Immature natural killer cell (primary cell): Measurements from ENCODE around the gene FXYD3. TPM values are rescaled to one million over a fixed set of nuclear protein-coding genes. Genes with fewer than 3 reads are reported as not detected.

Source experiments
- DNase-seq, 3 donors: peaks; one replicate each; pipeline ENCODE4 v3.0.0; 2022; ENCODE audit warnings: mixed read lengths in 1 of 3
- H3K27ac Mint-ChIP-seq, 6 donors: one replicate each; pipeline ENCODE4 v1.8.0; 2020; ENCODE audit warnings: mixed read lengths in 6 of 6, mild to moderate bottlenecking in 5 of 6, inconsistent platforms in 4 of 6, moderate library complexity in 3 of 6
- H3K27me3 Mint-ChIP-seq, 3 donors: one replicate each; pipeline ENCODE4 v1.8.0; 2020 to 2021; ENCODE audit warnings: low read depth in 3 of 3, mild to moderate bottlenecking in 3 of 3, mixed read lengths in 3 of 3, moderate library complexity in 3 of 3, inconsistent platforms in 1 of 3
- H3K36me3 Mint-ChIP-seq, 3 donors: one replicate each; pipeline ENCODE4 v1.8.0; 2020; ENCODE audit warnings: mixed read lengths in 3 of 3, inconsistent platforms in 2 of 3, mild to moderate bottlenecking in 2 of 3
- H3K4me1 Mint-ChIP-seq, 2 donors: one replicate each; pipeline ENCODE4 v1.8.0; 2020; ENCODE audit warnings: inconsistent platforms in 2 of 2, mild to moderate bottlenecking in 2 of 2, mixed read lengths in 2 of 2, moderate library complexity in 1 of 2
- H3K4me3 Mint-ChIP-seq, 5 donors: one replicate each; pipeline ENCODE4 v1.8.0; 2020; ENCODE audit warnings: mild to moderate bottlenecking in 5 of 5, mixed read lengths in 5 of 5, inconsistent platforms in 3 of 5, moderate library complexity in 3 of 5
- H3K9me3 Mint-ChIP-seq, 6 donors: one replicate each; pipeline ENCODE4 v1.8.0; 2020; ENCODE audit warnings: mild to moderate bottlenecking in 6 of 6, mixed read lengths in 6 of 6, inconsistent platforms in 4 of 6, moderate library complexity in 3 of 6
- polyA plus RNA-seq, 3 donors: library from polyadenylated mRNA; unstranded; fragments of 300-500 nt; fragmentation: Illumina TruSeq; gene quantifications; one replicate each; pipeline ENCODE4 v1.2.3, GENCODE V29; 2021

Gene FXYD3
- polyA plus RNA-seq, 3 donors from 2014 or later: not detected

- H3K4me3 Mint-ChIP-seq: no peak overlapping the region
- no peak for DNase-seq
- H3K27ac Mint-ChIP-seq: peak overlapping the region; percentile 23 to 65 (median 38)
- peaks cover 51 to 76% (median 67%) of the 10 kb centered on the region in 3 donors for H3K36me3 Mint-ChIP-seq
- H3K4me1 Mint-ChIP-seq: peaks cover 29 to 56% of the 10 kb centered on the region in 2 donors
- peaks cover 0 to 4% (median 0%) of the 10 kb centered on the region in 3 donors for H3K27me3 Mint-ChIP-seq
- no peaks in the 10 kb centered on the region for H3K9me3 Mint-ChIP-seq
Observed at GRCh38 chr19:35164418-35164817, 48.8 kb downstream of the FXYD3 start.

DNA sequence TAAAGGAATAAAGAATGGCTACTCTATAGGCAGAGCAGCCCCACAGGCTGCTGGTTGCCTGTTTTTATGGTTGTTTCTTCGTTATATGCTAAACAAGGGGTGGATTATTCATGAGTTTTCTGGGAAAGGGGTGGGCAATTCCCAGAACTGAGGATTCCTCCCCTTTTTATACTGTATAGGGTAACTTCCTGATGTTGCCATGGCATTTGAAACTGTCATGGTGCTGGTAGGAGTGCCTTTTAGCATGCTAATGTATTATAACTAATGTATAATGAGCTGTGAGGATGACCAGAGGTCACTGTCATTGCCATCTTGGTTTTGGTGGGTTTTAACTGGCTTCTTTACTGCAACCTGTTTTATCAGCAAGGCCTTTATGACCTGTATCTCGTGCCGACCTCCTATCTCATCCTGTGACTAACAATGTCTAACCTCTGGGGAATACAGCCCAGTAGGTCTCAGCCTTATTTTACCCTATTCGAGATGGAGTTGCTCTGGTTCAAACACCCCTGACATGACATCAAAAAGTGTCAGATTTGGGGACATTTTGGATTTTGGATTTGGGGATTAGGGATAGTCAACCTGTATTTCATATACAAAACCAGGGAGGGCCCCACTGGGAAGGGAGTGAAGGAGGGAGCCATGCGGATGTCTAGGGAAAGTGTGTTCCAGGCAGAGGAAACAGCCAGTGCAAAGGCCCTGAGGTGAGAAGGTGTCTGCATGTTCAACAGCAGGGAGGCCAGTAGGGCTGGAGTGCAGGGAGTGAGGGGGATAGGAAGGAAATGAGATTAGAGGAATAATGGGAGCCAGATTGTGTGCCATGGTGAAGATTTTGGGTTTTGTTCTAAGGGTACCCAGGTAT lies 49.8 kb downstream of the FXYD3 start:
- Mint-ChIP-seq H3K4me1 (peaks cover 28 to 52% of the 10 kb centered on the region in 2 donors), H3K9me3 (no peaks in the 10 kb centered on the region), H3K27me3 (peaks cover 0 to 4% (median 0%) of the 10 kb centered on the region in 3 donors), H3K36me3 (peaks cover 49 to 74% (median 62%) of the 10 kb centered on the region in 3 donors), H3K27ac (peak overlapping the region in 5 of 6 donors; percentile 11 to 89 (median 75)), H3K4me3 (no peak overlapping the region)
- no peak for DNase-seq

GRCh38 chr19:35166100-35167063 lies 50.8 kb downstream of the FXYD3 start:
- Mint-ChIP-seq H3K27ac (peak overlapping the region; percentile 60 to 93 (median 84)), H3K4me1 (peaks cover 28 to 45% of the 10 kb centered on the region in 2 donors), H3K9me3 (no peaks in the 10 kb centered on the region), H3K4me3 (no peak overlapping the region), H3K27me3 (peaks cover 0 to 2% (median 0%) of the 10 kb centered on the region in 3 donors), H3K36me3 (peaks cover 44 to 65% (median 52%) of the 10 kb centered on the region in 3 donors)
- no peak for DNase-seq

GRCh38 chr19:35167251-35168119 lies 51.9 kb downstream of the FXYD3 start:
- peak overlapping the region in 2 of 5 donors; percentile 10 to 17 for H3K4me3 Mint-ChIP-seq
- DNase-seq: no peak
- no peaks in the 10 kb centered on the region for H3K9me3 Mint-ChIP-seq
- peaks cover 35 to 54% (median 41%) of the 10 kb centered on the region in 3 donors for H3K36me3 Mint-ChIP-seq
- H3K4me1 Mint-ChIP-seq: peaks cover 35 to 47% of the 10 kb centered on the region in 2 donors
- H3K27ac Mint-ChIP-seq: peak overlapping the region; percentile 60 to 93 (median 84)
- H3K27me3 Mint-ChIP-seq: peaks cover 0 to 2% (median 0%) of the 10 kb centered on the region in 3 donors

- no peak overlapping the region for H3K4me3 Mint-ChIP-seq
- no peaks in the 10 kb centered on the region for H3K9me3 Mint-ChIP-seq
- H3K27ac Mint-ChIP-seq: peak overlapping the region; percentile 76 to 93 (median 85)
- no peak for DNase-seq
- peaks cover 0 to 2% (median 0%) of the 10 kb centered on the region in 3 donors for H3K27me3 Mint-ChIP-seq
- peaks cover 42 to 47% of the 10 kb centered on the region in 2 donors for H3K4me1 Mint-ChIP-seq
- H3K36me3 Mint-ChIP-seq: peaks cover 32 to 47% (median 34%) of the 10 kb centered on the region in 3 donors
Observed at GRCh38 chr19:35168196-35168595, 52.6 kb downstream of the FXYD3 start.

DNA sequence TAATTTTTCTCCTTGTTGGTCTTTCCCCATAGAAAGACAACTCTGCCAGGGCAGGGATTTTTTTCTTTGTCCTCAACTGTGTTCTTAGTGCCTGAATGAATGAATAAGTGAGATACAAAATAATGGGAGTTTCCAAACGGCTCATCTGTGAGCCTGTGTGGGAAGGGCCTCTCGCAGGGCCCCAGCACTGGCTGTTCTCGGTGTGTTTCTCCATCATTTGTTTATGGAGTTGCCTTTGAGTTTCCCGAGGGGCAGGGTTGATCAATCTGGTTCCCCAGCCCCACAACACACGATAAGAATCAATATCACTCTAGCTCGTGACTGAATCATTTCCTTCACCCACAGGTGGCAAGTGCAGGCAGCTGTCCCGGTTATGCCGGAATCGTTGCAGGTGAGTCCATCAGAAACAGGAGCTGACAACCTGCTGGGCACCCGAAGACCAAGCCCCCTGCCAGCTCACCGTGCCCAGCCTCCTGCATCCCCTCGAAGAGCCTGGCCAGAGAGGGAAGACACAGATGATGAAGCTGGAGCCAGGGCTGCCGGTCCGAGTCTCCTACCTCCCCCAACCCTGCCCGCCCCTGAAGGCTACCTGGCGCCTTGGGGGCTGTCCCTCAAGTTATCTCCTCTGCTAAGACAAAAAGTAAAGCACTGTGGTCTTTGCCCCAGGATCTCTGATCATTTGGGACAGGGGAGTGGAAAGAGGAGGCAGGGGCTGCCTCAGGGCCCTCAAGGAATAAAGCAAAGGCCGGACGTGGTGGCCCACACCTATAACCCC lies 53.8 kb downstream of the FXYD3 start:
- Mint-ChIP-seq H3K27me3 (peaks cover 0 to 2% (median 0%) of the 10 kb centered on the region in 3 donors), H3K27ac (peak overlapping the region; percentile 51 to 95 (median 80)), H3K4me1 (peaks cover 39 to 44% of the 10 kb centered on the region in 2 donors), H3K9me3 (no peaks in the 10 kb centered on the region), H3K4me3 (no peak overlapping the region), H3K36me3 (peaks cover 23 to 35% (median 27%) of the 10 kb centered on the region in 3 donors)
- DNase-seq: no peak

- H3K27ac Mint-ChIP-seq: peak overlapping the region in 5 of 6 donors; percentile 2 to 84 (median 69)
- no peak overlapping the region for H3K4me3 Mint-ChIP-seq
- no peaks in the 10 kb centered on the region for H3K9me3 Mint-ChIP-seq
- H3K4me1 Mint-ChIP-seq: peaks cover 35 to 45% of the 10 kb centered on the region in 2 donors
- DNase-seq: no peak
- peaks cover 17 to 29% (median 17%) of the 10 kb centered on the region in 3 donors for H3K36me3 Mint-ChIP-seq
- peaks cover 1 to 2% (median 2%) of the 10 kb centered on the region in 3 donors for H3K27me3 Mint-ChIP-seq
Observed at GRCh38 chr19:35170359-35171061, 54.9 kb downstream of the FXYD3 start.

- H3K9me3 Mint-ChIP-seq: no peaks in the 10 kb centered on the region
- peaks cover 30 to 34% of the 10 kb centered on the region in 2 donors for H3K4me1 Mint-ChIP-seq
- DNase-seq: peak; percentile 15 to 35 (median 19)
- peaks cover 5 to 17% (median 6%) of the 10 kb centered on the region in 3 donors for H3K36me3 Mint-ChIP-seq
- peaks cover 1 to 2% (median 2%) of the 10 kb centered on the region in 3 donors for H3K27me3 Mint-ChIP-seq
- peak overlapping the region; percentile 55 to 77 (median 66) for H3K4me3 Mint-ChIP-seq
- peak overlapping the region; percentile 73 to 94 (median 93) for H3K27ac Mint-ChIP-seq
Observed at GRCh38 chr19:35171730-35172129, 56.1 kb downstream of the FXYD3 start.

Other genes starting within 250 kb of the FXYD3 start
- gene ZNF30, start 188.9 kb upstream of the FXYD3 start, polyA plus RNA-seq: 1 to 10 TPM; 3.7 to 6.2 (median 4.7) TPM
- gene ZNF792, start 151.6 kb upstream of the FXYD3 start, polyA plus RNA-seq: 10 to 100 TPM in 2 of 3 donors, 1 to 10 TPM in 1; 8.4 to 17.2 (median 10.6) TPM
- 10 to 100 TPM in 1 of 3 donors, 1 to 10 TPM in 2; 6.7 to 19.1 (median 7.8) TPM for gene GRAMD1A, start 115.5 kb upstream of the FXYD3 start, polyA plus RNA-seq
- gene SCN1B, start 85.4 kb upstream of the FXYD3 start, polyA plus RNA-seq: under 1 TPM; 0.27 to 0.83 (median 0.58) TPM
- gene HPN, start 74.1 kb upstream of the FXYD3 start, polyA plus RNA-seq: not detected
- not detected for gene LGI4, start 19.2 kb downstream of the FXYD3 start, polyA plus RNA-seq
- under 1 TPM in 2 of 3 donors, not detected in 1; 0.53 to 0.83 TPM for gene FXYD1, start 23.0 kb downstream of the FXYD3 start, polyA plus RNA-seq
- 1 to 10 TPM; 2.1 to 4.1 (median 2.5) TPM for gene FXYD7, start 27.4 kb downstream of the FXYD3 start, polyA plus RNA-seq
- 100 to 1,000 TPM; 262 to 427 (median 346) TPM for gene FXYD5, start 38.9 kb downstream of the FXYD3 start, polyA plus RNA-seq
- gene FAM187B, start 112.9 kb downstream of the FXYD3 start, polyA plus RNA-seq: not detected
- gene LSR, start 133.2 kb downstream of the FXYD3 start, polyA plus RNA-seq: 10 to 100 TPM in 2 of 3 donors, 1 to 10 TPM in 1; 5.3 to 14.2 (median 11.8) TPM
- 10 to 100 TPM in 1 of 3 donors, 1 to 10 TPM in 1, under 1 TPM in 1; 0.29 to 10.4 (median 7.6) TPM for gene USF2, start 153.1 kb downstream of the FXYD3 start, polyA plus RNA-seq
- 1 to 10 TPM in 1 of 3 donors, not detected in 2; 1.1 TPM for gene HAMP, start 166.7 kb downstream of the FXYD3 start, polyA plus RNA-seq
- gene MAG, start 176.3 kb downstream of the FXYD3 start, polyA plus RNA-seq: not detected
- 1 to 10 TPM in 1 of 3 donors, under 1 TPM in 1, not detected in 1; 0.93 to 2.2 TPM for gene CD22, start 213.4 kb downstream of the FXYD3 start, polyA plus RNA-seq
- not detected for gene FFAR1, start 232.1 kb downstream of the FXYD3 start, polyA plus RNA-seq
- not detected for gene FFAR3, start 242.6 kb downstream of the FXYD3 start, polyA plus RNA-seq